Osteoblast (primary cell): ENCODE results near the gene VIT. TPM values are rescaled to one million over a fixed set of nuclear protein-coding genes. Genes with fewer than 3 reads are reported as not detected.

ENCODE experiments used
- DNase-seq: peaks from one replicate; pipeline ENCODE4 v3.0.0; 2011; ENCODE audit warnings: low spot score, mixed read lengths; ENCODE audit not compliant: insufficient read length; ENCODE audit errors: missing footprints
- H2AFZ ChIP-seq: 2 replicates; pipeline ENCODE4 v1.6.0; 2011; ENCODE audit warnings: mild to moderate bottlenecking, low read length
- H3K27ac ChIP-seq: 2 replicates; pipeline ENCODE4 v1.5.1; 2011; ENCODE audit warnings: mild to moderate bottlenecking, low read depth, low read length, moderate library complexity
- H3K27me3 ChIP-seq: 2 replicates; pipeline ENCODE4 v1.6.0; 2012; ENCODE audit warnings: mild to moderate bottlenecking, control low read depth, inconsistent platforms, low read length, moderate library complexity; ENCODE audit not compliant: insufficient read depth
- H3K36me3 ChIP-seq: 2 replicates; pipeline ENCODE4 v1.5.1; 2011; ENCODE audit warnings: mild to moderate bottlenecking, low read length, control low read depth, moderate library complexity; ENCODE audit not compliant: insufficient read depth
- H3K4me1 ChIP-seq: 2 replicates; pipeline ENCODE4 v1.5.1; 2011; ENCODE audit warnings: mild to moderate bottlenecking, low read length, control low read depth, moderate library complexity; ENCODE audit not compliant: insufficient read depth
- H3K4me2 ChIP-seq: 2 replicates; pipeline ENCODE4 v1.6.0; 2011; ENCODE audit warnings: mild to moderate bottlenecking, low read length; ENCODE audit not compliant: insufficient read depth
- H3K4me3 ChIP-seq: fragments of 200-600 bp; sonication (generic); 3 replicates; pipeline ENCODE4 v1.5.1; 2012; ENCODE audit warnings: mild to moderate bottlenecking, low read length, inconsistent platforms; ENCODE audit not compliant: insufficient read depth
- H3K79me2 ChIP-seq: 2 replicates; pipeline ENCODE4 v1.6.0; 2012; ENCODE audit warnings: mild to moderate bottlenecking, low read length, control low read depth, inconsistent platforms; ENCODE audit not compliant: insufficient read depth
- H3K9me3 ChIP-seq: 2 replicates; pipeline ENCODE4 v1.5.1; 2011; ENCODE audit warnings: low read depth, low read length, control low read depth
- H4K20me1 ChIP-seq: 2 replicates; pipeline ENCODE4 v1.6.0; 2012; ENCODE audit warnings: mild to moderate bottlenecking, low read length, control low read depth; ENCODE audit not compliant: insufficient read depth
- CTCF ChIP-seq: IDR thresholded peaks from 2 replicates; pipeline ENCODE4 v1.5.1; 2011; ENCODE audit warnings: mild to moderate bottlenecking, low read depth, low read length, moderate library complexity; ENCODE audit errors: extremely low read depth
- total RNA-seq: library from RNA; depleted of rRNA; stranded (reverse); fragments of >200 nt; gene quantifications from 2 replicates; pipeline ENCODE4 v1.2.3, GENCODE V29; 2012

The VIT gene
- total RNA-seq, 1 donor = 31.1 TPM

GRCh38 chr2:36812196-36812595, 115.7 kb downstream of the VIT start:
- Histone ChIP-seq H3K79me2 (no peaks in the 10 kb centered on the region), H3K27ac (no peak overlapping the region), H3K36me3 (no peaks in the 10 kb centered on the region), H3K4me3 (no peak overlapping the region), H4K20me1 (no peaks in the 10 kb centered on the region), H3K27me3 (no peaks in the 10 kb centered on the region), H3K4me2 (no peak overlapping the region), H3K9me3 (no peaks in the 10 kb centered on the region), H3K4me1 (no peaks in the 10 kb centered on the region), H2AFZ (no peak overlapping the region)
- peak; percentile 24 for TF ChIP-seq CTCF
- peak; percentile 34 for DNase-seq

- H3K27ac ChIP-seq = no peak overlapping the region
- TF ChIP-seq CTCF = no peak
- peak; percentile 25 for DNase-seq
- H4K20me1 ChIP-seq = no peaks in the 10 kb centered on the region
- H3K27me3 ChIP-seq = no peaks in the 10 kb centered on the region
- no peaks in the 10 kb centered on the region for H3K36me3 ChIP-seq
- H2AFZ ChIP-seq = no peak overlapping the region
- no peak overlapping the region for H3K4me3 ChIP-seq
- no peak overlapping the region for H3K4me2 ChIP-seq
- no peaks in the 10 kb centered on the region for H3K9me3 ChIP-seq
- H3K79me2 ChIP-seq = no peaks in the 10 kb centered on the region
- no peaks in the 10 kb centered on the region for H3K4me1 ChIP-seq
Observed at GRCh38 chr2:36818542-36818941, 122.0 kb downstream of the VIT start.

GRCh38 chr2:36819095-36819711, 122.7 kb downstream of the VIT start:
- Histone ChIP-seq H3K27me3 (no peaks in the 10 kb centered on the region), H3K4me1 (no peaks in the 10 kb centered on the region), H3K4me3 (no peak overlapping the region), H3K27ac (no peak overlapping the region), H4K20me1 (no peaks in the 10 kb centered on the region), H2AFZ (no peak overlapping the region), H3K9me3 (no peaks in the 10 kb centered on the region), H3K79me2 (no peaks in the 10 kb centered on the region), H3K36me3 (no peaks in the 10 kb centered on the region), H3K4me2 (no peak overlapping the region)
- DNase-seq = peak; percentile 45
- no peak for TF ChIP-seq CTCF

GRCh38 chr2:36820942-36821605, 124.6 kb downstream of the VIT start:
- Histone ChIP-seq H3K4me3 (no peak overlapping the region), H3K9me3 (no peaks in the 10 kb centered on the region), H3K27ac (no peak overlapping the region), H3K4me2 (no peak overlapping the region), H3K4me1 (no peaks in the 10 kb centered on the region), H3K36me3 (no peaks in the 10 kb centered on the region), H3K79me2 (no peaks in the 10 kb centered on the region), H4K20me1 (no peaks in the 10 kb centered on the region), H3K27me3 (no peaks in the 10 kb centered on the region), H2AFZ (no peak overlapping the region)
- TF ChIP-seq CTCF = no peak
- peak; percentile 3 for DNase-seq
